Endothelial cell of umbilical vein (primary cell): ENCODE data around the gene MYO18A. TPM values are rescaled to one million over a fixed set of nuclear protein-coding genes. Genes with fewer than 3 reads are reported as not detected.

Source experiments
- BruUV-seq: library from RNA; stranded (reverse); fragments of 400-500 nt; replicated peaks from 2 replicates; lab custom pipeline; 2021; lab: Mats Ljungman, UMichigan
- CTCF ChIA-PET: fragments of 300-600, 350-600 bp; sonication (Branson Sonifier 250); formaldehyde crosslinking; loops from one replicate; lab custom pipeline; 2021; ENCODE audit warnings: antibody characterized with exemption, inconsistent platforms; lab: Charles Lee
- POLR2A ChIA-PET: fragments of 300-600, 350-600 bp; sonication (Branson Sonifier 250); formaldehyde crosslinking; loops from one replicate; lab custom pipeline; 2021; ENCODE audit warnings: antibody characterized with exemption, inconsistent platforms; lab: Charles Lee
- DNase-seq: peaks from one replicate; pipeline ENCODE4 v3.0.0-alpha.2; 2011; ENCODE audit warnings: low read depth, low spot score
- FAIRE-seq: peaks from 2 replicates; lab custom pipeline; 2011; peaks lifted over from hg19 to GRCh38; lab: Jason Lieb, UNC
- H2AFZ ChIP-seq: 2 replicates; pipeline ENCODE4 v1.6.0; 2012; ENCODE audit warnings: low read depth, low read length, control low read depth, inconsistent platforms
- H3K27ac ChIP-seq: 2 replicates; pipeline ENCODE4 v1.5.1; 2011; ENCODE audit warnings: low read depth, mild to moderate bottlenecking, control low read depth, low read length, moderate library complexity; ENCODE audit not compliant: insufficient read depth
- H3K27me3 ChIP-seq, 2 experiments: 2 replicates each; pipeline versions ENCODE4 v1.6.0 to v1.6.1; 2011; ENCODE audit warnings: low read length in 2 of 2, mixed read lengths in 1 of 2; ENCODE audit not compliant: control insufficient read depth in 2 of 2, insufficient read depth in 2 of 2
- H3K36me3 ChIP-seq, 2 experiments: 2 replicates in 1 of 2; 3 replicates in 1 of 2; pipeline ENCODE4 v1.5.1; 2011; ENCODE audit warnings: low read length in 2 of 2, mild to moderate bottlenecking in 1 of 2, moderate library complexity in 1 of 2; ENCODE audit not compliant: control insufficient read depth in 2 of 2, insufficient read depth in 2 of 2; ENCODE audit errors: extremely low read depth in 1 of 2
- H3K4me1 ChIP-seq: 3 replicates; pipeline ENCODE4 v1.5.1; 2011; ENCODE audit warnings: mild to moderate bottlenecking, low read length; ENCODE audit not compliant: control insufficient read depth, insufficient read depth; ENCODE audit errors: extremely low read depth
- H3K4me2 ChIP-seq: 2 replicates; pipeline ENCODE4 v1.6.1; 2011; ENCODE audit warnings: low read length, control low read depth, mixed read lengths; ENCODE audit not compliant: insufficient read depth
- H3K4me3 ChIP-seq, 3 experiments: fragments of 200-600 bp in 1 of 3; sonication (generic), shearing (Covaris generic) in 1 of 3; replicated peaks in 1 of 3; 2 replicates each; pipeline ENCODE4 v1.5.1; 2011 to 2016; ENCODE audit warnings: control low read depth in 3 of 3, low read length in 3 of 3, mild to moderate bottlenecking in 2 of 3, inconsistent platforms in 1 of 3, low read depth in 1 of 3, moderate library complexity in 1 of 3; ENCODE audit not compliant: insufficient read depth in 1 of 3
- H3K79me2 ChIP-seq: 2 replicates; pipeline ENCODE4 v1.6.0; 2012; ENCODE audit warnings: low read length, inconsistent platforms; ENCODE audit not compliant: control insufficient read depth, insufficient read depth
- H3K9ac ChIP-seq: replicated peaks from 2 replicates; pipeline ENCODE3; 2011; ENCODE audit warnings: low read length, control low read depth; ENCODE audit not compliant: insufficient read depth; ENCODE audit errors: extremely low read depth
- H3K9me1 ChIP-seq: replicated peaks from 3 replicates; pipeline ENCODE4 v1.6.0; 2011; ENCODE audit warnings: mild to moderate bottlenecking, low read length; ENCODE audit not compliant: control insufficient read depth, insufficient read depth; ENCODE audit errors: extremely low read depth
- H3K9me3 ChIP-seq: replicated peaks from 2 replicates; pipeline ENCODE4 v1.5.1; 2012; ENCODE audit warnings: low read length, inconsistent platforms; ENCODE audit not compliant: control insufficient read depth, insufficient read depth
- H4K20me1 ChIP-seq: replicated peaks from 2 replicates; pipeline ENCODE3; 2011; ENCODE audit warnings: mild to moderate bottlenecking, low read length; ENCODE audit not compliant: control insufficient read depth, insufficient read depth; ENCODE audit errors: extremely low read depth
- EZH2 ChIP-seq: IDR thresholded peaks from 2 replicates; pipeline ENCODE4 v1.6.1; 2012; ENCODE audit warnings: borderline replicate concordance, low read depth, mild to moderate bottlenecking, moderate library complexity, low read length, inconsistent platforms; ENCODE audit not compliant: severe bottlenecking
- FOS ChIP-seq: IDR thresholded peaks from 2 replicates; pipeline ENCODE4 v1.6.1; 2011; ENCODE audit warnings: mild to moderate bottlenecking, low read length, moderate library complexity, borderline replicate concordance; ENCODE audit not compliant: insufficient read depth
- GATA2 ChIP-seq: IDR thresholded peaks from 2 replicates; pipeline ENCODE4 v1.7.0; 2011; ENCODE audit warnings: low read depth, mild to moderate bottlenecking, moderate library complexity, mixed read lengths, low read length; ENCODE audit not compliant: insufficient read length, insufficient read depth
- JUN ChIP-seq: IDR thresholded peaks from 2 replicates; pipeline ENCODE4 v1.6.1; 2011; ENCODE audit warnings: borderline replicate concordance, low read depth; ENCODE audit not compliant: insufficient read length, insufficient read depth
- MYC ChIP-seq: IDR thresholded peaks from one replicate; pipeline ENCODE4 v1.6.1; 2011; ENCODE audit warnings: mild to moderate bottlenecking, low read depth, low read length
- POLR2A ChIP-seq: IDR thresholded peaks from 2 replicates; pipeline ENCODE4 v1.6.1; 2012; ENCODE audit warnings: low read depth, mild to moderate bottlenecking, control low read depth, low read length
- POLR2AphosphoS5 ChIP-seq: IDR thresholded peaks from 2 replicates; pipeline ENCODE4 v1.6.1; 2012; ENCODE audit warnings: low read depth, mild to moderate bottlenecking, control low read depth, low read length, moderate library complexity; ENCODE audit not compliant: insufficient read depth
- dilution Hi-C: fragments of 300-500 bp; cut with MboI; formaldehyde crosslinking; loops from one replicate; pipeline ENCODE4 v1.15.0; 2019; ENCODE audit warnings: low sequenced_read_pairs; ENCODE audit not compliant: extremely low pct_ligation_motif_present
- intact Hi-C: fragments of 100-400 bp; cut with micrococcal nuclease; formaldehyde crosslinking; loops from one replicate; pipeline ENCODE4 v1.10.0; 2022
- polyA plus RNA-seq, 4 experiments: library from polyadenylated mRNA; depleted of rRNA in 3 of 4; stranded (reverse) in 3 of 4; unstranded in 1 of 4; fragments of >200 nt; gene quantifications; 2 replicates each; pipeline versions ENCODE4 v1.2.1 to v1.2.3, GENCODE V29; 2011 to 2012; ENCODE audit warnings: missing spikeins in 1 of 4
- total RNA-seq: library from RNA; stranded (reverse); gene quantifications from 2 replicates; pipeline ENCODE4 v1.2.3, GENCODE V29; 2021
- TF ChIP-seq, protein P1 (sequence below): IDR thresholded peaks from 2 replicates; pipeline ENCODE4 v1.6.1; 2011; ENCODE audit not compliant: insufficient read depth, insufficient read length
- TF ChIP-seq, protein P2 (sequence below), 2 donors: IDR thresholded peaks; 1 replicate in 1 of 2; 2 replicates in 1 of 2; pipeline ENCODE4 v1.5.1; 2011; ENCODE audit warnings: low read length in 2 of 2, mild to moderate bottlenecking in 2 of 2, moderate library complexity in 2 of 2, control low read depth in 1 of 2, inconsistent platforms in 1 of 2, low read depth in 1 of 2; ENCODE audit not compliant: insufficient read depth in 1 of 2; ENCODE audit errors: extremely low read depth in 1 of 2

MYO18A gene
- total and polyA plus RNA-seq, 2 donors (not counting 3 experiments of a cell fraction or from before 2014, with no cell fraction given) = 3.9 to 28.3 TPM

DNA sequence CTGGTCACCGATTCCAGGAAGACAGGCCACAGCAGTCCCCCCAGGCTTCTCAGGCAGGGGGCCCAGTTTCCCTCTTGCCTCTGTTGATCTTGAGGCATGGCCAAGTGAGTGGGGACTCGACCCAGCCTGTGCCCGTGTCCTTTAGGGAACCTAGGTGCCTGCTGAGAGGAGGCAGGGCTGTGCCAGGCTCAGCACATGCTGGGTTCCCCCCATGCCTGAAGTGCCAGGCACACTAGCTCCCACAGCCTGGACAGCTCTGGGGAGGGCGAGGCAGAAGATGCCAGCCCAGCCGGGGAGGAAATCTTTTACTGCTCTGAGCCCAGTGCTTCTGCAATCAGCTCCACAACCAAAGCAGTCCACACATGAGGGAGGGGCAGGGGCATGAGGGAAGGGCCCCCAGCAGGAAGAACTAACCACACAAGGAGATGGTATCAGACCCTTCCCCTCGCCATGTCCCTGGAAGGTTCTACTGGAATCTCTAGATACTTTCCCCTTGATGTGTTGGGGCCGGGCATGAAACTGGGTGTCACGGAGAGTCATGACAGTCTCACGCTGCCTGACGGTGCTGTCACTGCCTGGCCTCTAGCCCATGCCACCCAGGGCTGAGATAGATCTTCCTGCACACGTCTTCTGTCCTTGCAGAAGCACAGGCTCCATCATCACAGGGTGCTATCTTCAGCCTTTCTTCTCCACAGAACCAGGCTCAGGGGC lies 25.5 kb downstream of the MYO18A start:
- H3K4me2 ChIP-seq = no peak overlapping the region
- peaks cover 31% of the 10 kb centered on the region for H3K4me1 ChIP-seq
- POLR2A ChIA-PET = no interaction called here
- no peaks in the 10 kb centered on the region for H3K27me3 ChIP-seq
- TF ChIP-seq GATA2 (no peak), MYC (no peak), POLR2AphosphoS5 (no peak), JUN (no peak), FOS (no peak), EZH2 (no peak), POLR2A (no peak)
- TF ChIP-seq, protein P1, sequence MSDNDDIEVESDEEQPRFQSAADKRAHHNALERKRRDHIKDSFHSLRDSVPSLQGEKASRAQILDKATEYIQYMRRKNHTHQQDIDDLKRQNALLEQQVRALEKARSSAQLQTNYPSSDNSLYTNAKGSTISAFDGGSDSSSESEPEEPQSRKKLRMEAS = no peak
- TF ChIP-seq, protein P2, sequence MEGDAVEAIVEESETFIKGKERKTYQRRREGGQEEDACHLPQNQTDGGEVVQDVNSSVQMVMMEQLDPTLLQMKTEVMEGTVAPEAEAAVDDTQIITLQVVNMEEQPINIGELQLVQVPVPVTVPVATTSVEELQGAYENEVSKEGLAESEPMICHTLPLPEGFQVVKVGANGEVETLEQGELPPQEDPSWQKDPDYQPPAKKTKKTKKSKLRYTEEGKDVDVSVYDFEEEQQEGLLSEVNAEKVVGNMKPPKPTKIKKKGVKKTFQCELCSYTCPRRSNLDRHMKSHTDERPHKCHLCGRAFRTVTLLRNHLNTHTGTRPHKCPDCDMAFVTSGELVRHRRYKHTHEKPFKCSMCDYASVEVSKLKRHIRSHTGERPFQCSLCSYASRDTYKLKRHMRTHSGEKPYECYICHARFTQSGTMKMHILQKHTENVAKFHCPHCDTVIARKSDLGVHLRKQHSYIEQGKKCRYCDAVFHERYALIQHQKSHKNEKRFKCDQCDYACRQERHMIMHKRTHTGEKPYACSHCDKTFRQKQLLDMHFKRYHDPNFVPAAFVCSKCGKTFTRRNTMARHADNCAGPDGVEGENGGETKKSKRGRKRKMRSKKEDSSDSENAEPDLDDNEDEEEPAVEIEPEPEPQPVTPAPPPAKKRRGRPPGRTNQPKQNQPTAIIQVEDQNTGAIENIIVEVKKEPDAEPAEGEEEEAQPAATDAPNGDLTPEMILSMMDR (IDR thresholded peaks at IDR 0.05; ENCODE audit: extremely low read depth in 1 of 2, insufficient read depth in 1 of 2, low read depth in 1 of 2, low read length in 2 of 2) = no peak
- no peaks in the 10 kb centered on the region for H3K36me3 ChIP-seq
- peak; percentile 19 for DNase-seq
- intact Hi-C loops = no loop called here
- no peak overlapping the region for H3K9ac ChIP-seq
- no peaks in the 10 kb centered on the region for H3K9me3 ChIP-seq
- H3K4me3 ChIP-seq = no peak overlapping the region
- no peak overlapping the region for H3K27ac ChIP-seq
- no peaks in the 10 kb centered on the region for H3K9me1 ChIP-seq
- peak; percentile 43 for FAIRE-seq
- no TSS peak for BruUV-seq
- CTCF ChIA-PET = interaction anchor here (0.6 to 4.2 kb wide), 10 partner anchors 9 to 138 kb away, joined by 3 to 44 read pairs (median 4); partner anchors contain the start of gene MYO18A
- no peak overlapping the region for H2AFZ ChIP-seq
- no peaks in the 10 kb centered on the region for H4K20me1 ChIP-seq
- dilution Hi-C loops = no loop called here
- no peaks in the 10 kb centered on the region for H3K79me2 ChIP-seq
